Duodenal mucosa (tissue), 2 donors: Measurements from ENCODE around the gene NSF.
"Not testable (repeated sequence)": the region's sequence is repeated elsewhere in the genome, so short reads cannot be mapped to it uniquely, and the experiment has no call there.

ENCODE experiments used
- H3K27ac ChIP-seq: one replicate; pipeline ENCODE4 v1.7.0; 2013; ENCODE audit warnings: low read depth, low read length
- H3K27me3 ChIP-seq, 2 donors: one replicate each; pipeline ENCODE4 v1.7.0; 2013; ENCODE audit warnings: low read length in 2 of 2, control low read depth in 1 of 2; ENCODE audit not compliant: insufficient read depth in 2 of 2, control insufficient read depth in 1 of 2
- H3K36me3 ChIP-seq, 2 donors: one replicate each; pipeline ENCODE4 v1.7.0; 2013; ENCODE audit warnings: low read length in 2 of 2, control low read depth in 1 of 2; ENCODE audit not compliant: insufficient read depth in 2 of 2, control insufficient read depth in 1 of 2
- H3K4me1 ChIP-seq, 2 donors: one replicate each; pipeline ENCODE4 v1.7.0; 2013; ENCODE audit warnings: low read length in 2 of 2, control low read depth in 1 of 2; ENCODE audit not compliant: insufficient read depth in 2 of 2, control insufficient read depth in 1 of 2
- H3K4me3 ChIP-seq, 2 donors: one replicate each; pipeline ENCODE4 v1.7.0; 2013; ENCODE audit warnings: low read length in 2 of 2, low read depth in 1 of 2
- H3K9ac ChIP-seq, 2 donors: one replicate each; pipeline ENCODE4 v1.7.0; 2013; ENCODE audit warnings: low read length in 2 of 2, low read depth in 1 of 2
- H3K9me3 ChIP-seq, 2 donors: one replicate each; pipeline ENCODE4 v1.7.0; 2013; ENCODE audit warnings: low read length in 2 of 2, control low read depth in 1 of 2; ENCODE audit not compliant: control insufficient read depth in 1 of 2

NSF gene

GRCh38 chr17:46590157-46591146 lies at the start of gene NSF:
NSF (plus strand) TSS chr17:46590669; CDS start chr17:46590776, 107 bp downstream.
- H3K27ac ChIP-seq, H3K4me3 ChIP-seq, H3K9ac ChIP-seq, H3K36me3 ChIP-seq, H3K9me3 ChIP-seq, H3K4me1 ChIP-seq, H3K27me3 ChIP-seq: not testable (repeated sequence)

- not testable (repeated sequence) for H3K4me1 ChIP-seq, H3K4me3 ChIP-seq
These were observed 41.9 kb upstream of the NSF start for GRCh38 chr17:46548607-46549006.

GRCh38 chr17:46559155-46559554 lies 31.3 kb upstream of the NSF start:
- not testable (repeated sequence) for H3K27ac ChIP-seq, H3K9me3 ChIP-seq, H3K4me3 ChIP-seq, H3K4me1 ChIP-seq, H3K36me3 ChIP-seq, H3K27me3 ChIP-seq, H3K9ac ChIP-seq

More at GRCh38 chr17:46548607-46549006, 41.9 kb upstream of the NSF start:
- not testable (repeated sequence) for H3K36me3 ChIP-seq, H3K27ac ChIP-seq, H3K9me3 ChIP-seq, H3K9ac ChIP-seq, H3K27me3 ChIP-seq

DNA sequence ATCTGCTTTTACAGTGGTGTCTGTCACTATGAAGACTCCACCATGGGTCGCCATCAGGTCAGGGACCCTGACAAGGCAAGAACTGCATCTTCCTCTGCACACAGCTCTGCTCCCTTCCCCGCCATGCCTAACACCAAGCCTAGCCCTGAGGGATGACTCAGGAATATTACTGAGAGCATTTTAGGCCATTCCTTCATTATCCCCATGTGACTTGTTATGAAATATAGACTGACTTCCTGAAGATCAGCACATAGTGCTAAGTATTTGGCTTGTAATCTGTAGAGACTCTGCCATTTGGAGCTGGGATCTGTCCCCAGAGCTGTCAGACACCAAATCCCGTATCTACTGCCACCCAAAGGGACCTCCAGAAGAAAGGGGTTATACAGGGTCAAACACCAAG lies 30.4 kb upstream of the NSF start:
- H3K9me3 ChIP-seq, H3K36me3 ChIP-seq: not testable (repeated sequence)

DNA sequence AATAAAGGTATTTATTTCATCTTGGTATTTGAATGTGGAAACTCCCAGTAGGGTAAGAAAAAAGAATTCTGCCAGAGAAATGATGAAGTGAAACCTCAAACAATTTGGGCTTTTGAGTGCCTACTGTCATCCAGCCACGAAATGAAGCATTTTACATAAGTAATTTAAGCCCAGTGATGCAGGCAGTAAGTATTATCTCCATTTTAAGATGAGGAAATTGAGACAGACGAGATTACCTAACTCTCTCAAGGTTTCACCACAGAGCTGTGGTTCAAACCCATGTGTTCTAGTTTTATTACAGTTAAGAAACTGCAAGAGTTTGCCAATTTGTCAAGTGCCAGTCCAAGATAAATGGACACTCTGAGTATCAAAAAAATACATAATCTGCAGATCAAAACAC lies 24.2 kb upstream of the NSF start:
- H3K27me3 ChIP-seq, H3K4me3 ChIP-seq, H3K9ac ChIP-seq, H3K36me3 ChIP-seq, H3K9me3 ChIP-seq, H3K4me1 ChIP-seq, H3K27ac ChIP-seq: not testable (repeated sequence)

More for the DNA sequence above, 30.4 kb upstream of the NSF start:
- H3K27me3 ChIP-seq, H3K4me1 ChIP-seq, H3K27ac ChIP-seq, H3K4me3 ChIP-seq, H3K9ac ChIP-seq: not testable (repeated sequence)

GRCh38 chr17:46566980-46567379 lies 23.5 kb upstream of the NSF start:
- not testable (repeated sequence) for H3K4me3 ChIP-seq, H3K27ac ChIP-seq, H3K36me3 ChIP-seq

DNA sequence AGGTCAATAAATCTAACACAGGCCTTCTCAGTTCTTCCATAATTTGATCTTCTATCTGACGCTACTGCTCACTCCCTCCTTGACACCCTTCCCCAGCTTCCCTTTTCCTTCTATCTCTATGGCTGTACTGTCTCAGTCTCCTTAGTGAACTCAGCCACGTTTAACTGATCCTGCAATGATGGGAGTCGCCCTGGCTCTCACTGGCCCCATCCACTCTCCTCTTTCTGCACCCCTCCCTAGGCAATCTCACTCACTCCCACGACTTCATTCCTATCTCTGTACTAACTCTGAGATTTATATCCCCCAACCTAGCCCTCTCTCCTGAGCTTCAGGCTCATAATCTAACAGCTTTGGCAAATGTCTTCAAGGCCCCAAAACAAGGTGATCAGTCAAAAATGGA lies 18.7 kb upstream of the NSF start:
- not testable (repeated sequence) for H3K4me3 ChIP-seq

More at GRCh38 chr17:46566980-46567379, 23.5 kb upstream of the NSF start:
- not testable (repeated sequence) for H3K9me3 ChIP-seq, H3K4me1 ChIP-seq, H3K27me3 ChIP-seq, H3K9ac ChIP-seq

DNA sequence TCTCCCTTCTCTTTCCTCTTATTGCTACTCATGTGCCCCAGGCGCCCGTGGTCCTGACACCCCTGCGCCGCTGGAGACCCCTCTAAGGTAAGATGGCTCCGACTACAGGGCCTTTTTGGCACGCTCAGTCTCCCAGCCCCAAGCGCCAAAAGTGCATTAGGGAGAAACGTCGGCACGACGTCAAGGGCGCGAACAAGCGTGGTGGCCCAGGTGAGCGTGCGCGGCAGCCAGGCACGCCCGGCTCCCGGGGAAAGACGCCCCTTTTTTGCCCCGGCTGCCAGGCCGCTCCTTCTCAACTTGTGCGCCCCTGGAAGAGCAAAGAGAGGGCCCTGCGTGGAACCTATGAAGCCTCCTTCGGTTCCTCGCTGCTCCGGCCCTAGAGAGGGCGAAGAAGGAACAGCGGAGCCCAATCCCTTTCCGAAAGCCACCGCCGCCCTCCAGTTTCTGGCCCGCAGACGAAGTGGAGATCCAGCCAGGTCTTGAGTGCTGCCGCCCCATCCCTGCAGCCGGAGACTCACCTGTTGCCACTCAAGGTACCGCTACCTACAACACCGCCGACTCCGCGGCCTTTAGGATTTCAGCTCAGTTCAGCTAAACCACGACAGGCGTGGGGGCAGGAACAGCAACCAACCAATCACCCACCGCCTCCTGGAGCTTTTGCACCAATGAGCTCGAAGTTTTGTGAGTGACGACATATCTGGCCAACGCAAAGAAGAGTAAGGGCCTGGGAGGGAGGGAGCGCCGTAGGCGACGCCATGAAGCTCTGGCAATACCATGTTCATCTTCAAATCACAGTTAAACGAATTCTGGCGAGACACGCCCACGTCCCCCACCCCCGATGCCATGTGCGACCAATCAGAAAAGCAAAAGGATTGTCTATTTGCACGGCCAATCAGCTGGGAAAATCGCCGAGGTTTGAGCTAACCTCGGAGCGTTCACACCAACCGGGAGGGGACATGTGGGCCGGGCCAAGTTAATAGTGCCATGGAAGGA lies 11.1 kb upstream of the NSF start, which contains the start of gene ARL17A:
Gene ARL17A (minus strand): TSS at position 609 of the 993 bp plus-strand sequence. CDS start 3,369 bp downstream, outside the sequence.
- H3K4me3 ChIP-seq = not testable (repeated sequence)

More for the DNA sequence above, 18.7 kb upstream of the NSF start:
- not testable (repeated sequence) for H3K27me3 ChIP-seq, H3K4me1 ChIP-seq, H3K9me3 ChIP-seq, H3K9ac ChIP-seq, H3K36me3 ChIP-seq, H3K27ac ChIP-seq

DNA sequence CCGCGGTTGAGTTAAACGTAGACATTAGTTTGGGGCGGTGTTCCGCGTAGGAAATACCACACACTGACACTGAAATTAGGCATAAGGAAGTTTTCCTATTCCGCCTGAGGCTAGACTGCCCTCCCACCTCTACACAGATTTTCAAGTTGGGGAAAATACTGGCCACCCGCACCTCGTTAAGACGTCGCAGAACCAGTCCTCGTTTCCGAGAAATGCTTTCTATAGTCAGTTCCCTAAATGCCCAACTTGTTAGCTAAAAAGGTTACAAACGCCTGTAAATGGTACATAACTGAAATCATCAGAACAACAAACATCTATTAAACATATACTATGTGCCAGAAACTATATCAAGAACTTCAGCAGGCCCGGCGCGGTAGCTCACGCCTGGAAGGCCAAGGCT lies 10.4 kb upstream of the NSF start:
- H3K9ac ChIP-seq, H3K4me1 ChIP-seq, H3K27me3 ChIP-seq, H3K4me3 ChIP-seq, H3K27ac ChIP-seq, H3K9me3 ChIP-seq, H3K36me3 ChIP-seq: not testable (repeated sequence)

More for the DNA sequence above, 11.1 kb upstream of the NSF start, which contains the start of gene ARL17A:
- H3K27ac ChIP-seq, H3K27me3 ChIP-seq, H3K9ac ChIP-seq, H3K4me1 ChIP-seq, H3K9me3 ChIP-seq, H3K36me3 ChIP-seq: not testable (repeated sequence)

- not testable (repeated sequence) for H3K9me3 ChIP-seq, H3K27ac ChIP-seq, H3K4me3 ChIP-seq, H3K9ac ChIP-seq, H3K36me3 ChIP-seq, H3K27me3 ChIP-seq, H3K4me1 ChIP-seq
These were observed 5.0 kb upstream of the NSF start for GRCh38 chr17:46585444-46585843.
